Activated CD4-positive, alpha-beta T cell treated with anti-CD3 and anti-CD28 coated beads, Interleukin-2, amount 10 ng/mL, durations not matched to agents 7 days and 5 days (primary cell): ENCODE measurements around the gene RRP9. TPM values are rescaled to one million over a fixed set of nuclear protein-coding genes. Genes with fewer than 3 reads are reported as not detected.

ENCODE experiments used
- CTCF ChIA-PET: fragments of 350-600 bp; sonication (Branson Sonifier 250); formaldehyde crosslinking; loops from one replicate; lab custom pipeline; 2021; ENCODE audit warnings: antibody characterized with exemption; lab: Charles Lee
- POLR2A ChIA-PET: fragments of 350-600 bp; sonication (Branson Sonifier 250); formaldehyde crosslinking; loops from one replicate; lab custom pipeline; 2021; ENCODE audit warnings: antibody characterized with exemption; lab: Charles Lee
- DNase-seq: peaks from one replicate; pipeline ENCODE4 v3.0.0-alpha.2; 2020
- H3K27ac Mint-ChIP-seq: one replicate; pipeline ENCODE4 v1.8.0; 2021; ENCODE audit warnings: mild to moderate bottlenecking, moderate library complexity, mixed read lengths
- H3K27me3 Mint-ChIP-seq: one replicate; pipeline ENCODE4 v1.8.0; 2021; ENCODE audit warnings: mixed read lengths
- H3K36me3 Mint-ChIP-seq: one replicate; pipeline ENCODE4 v1.8.0; 2021; ENCODE audit warnings: low read depth, mixed read lengths
- H3K4me1 Mint-ChIP-seq: one replicate; pipeline ENCODE4 v1.8.0; 2021; ENCODE audit warnings: mixed read lengths
- H3K4me3 Mint-ChIP-seq: one replicate; pipeline ENCODE4 v1.8.0; 2021; ENCODE audit warnings: mild to moderate bottlenecking, moderate library complexity, mixed read lengths
- H3K9me3 Mint-ChIP-seq: one replicate; pipeline ENCODE4 v1.8.0; 2021; ENCODE audit warnings: mixed read lengths
- total RNA-seq, 2 experiments: library from RNA; stranded (reverse); gene quantifications; one replicate each; pipeline ENCODE4 v1.2.3, GENCODE V29; 2021

The RRP9 gene
- total RNA-seq, 2 experiments from 2014 or later = 24.3 to 25.1 TPM

DNA sequence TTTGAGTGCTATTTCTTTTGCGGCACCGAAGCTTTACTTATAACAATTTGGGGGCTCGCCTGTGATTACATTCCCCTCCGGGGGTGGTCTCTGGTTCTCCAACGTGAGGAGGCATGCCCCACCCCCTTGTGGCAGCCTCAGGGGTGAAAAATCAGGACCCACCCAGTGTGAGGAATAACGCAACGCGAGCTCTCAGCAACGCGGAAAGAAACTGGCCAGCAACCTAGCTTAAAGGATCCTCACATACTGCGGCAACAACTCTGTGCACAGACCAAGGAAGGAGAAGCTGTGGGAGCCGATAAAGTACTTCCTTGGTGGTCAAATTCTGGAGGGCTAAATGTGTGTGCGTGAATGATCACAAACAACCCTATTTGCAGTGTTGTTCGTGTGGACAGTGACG is 44.3 kb downstream of the RRP9 start:
- peaks cover 3% of the 10 kb centered on the region for H3K4me1 Mint-ChIP-seq
- H3K36me3 Mint-ChIP-seq = no peaks in the 10 kb centered on the region
- H3K4me3 Mint-ChIP-seq = no peak overlapping the region
- H3K27me3 Mint-ChIP-seq = peaks cover 14% of the 10 kb centered on the region
- CTCF ChIA-PET = no interaction called here
- POLR2A ChIA-PET = no interaction called here
- H3K9me3 Mint-ChIP-seq = no peaks in the 10 kb centered on the region
- no peak for DNase-seq
- no peak overlapping the region for H3K27ac Mint-ChIP-seq

GRCh38 chr3:51896607-51897305 is 44.9 kb downstream of the RRP9 start:
- no peaks in the 10 kb centered on the region for H3K36me3 Mint-ChIP-seq
- ChIA-PET CTCF (interaction anchor here (0.6 kb wide), 1 partner anchor 397 kb away, joined by 6 read pairs; no protein-coding TSS in a partner anchor), POLR2A (no interaction called here)
- H3K27me3 Mint-ChIP-seq = peaks cover 14% of the 10 kb centered on the region
- H3K9me3 Mint-ChIP-seq = no peaks in the 10 kb centered on the region
- H3K27ac Mint-ChIP-seq = no peak overlapping the region
- H3K4me1 Mint-ChIP-seq = peaks cover 9% of the 10 kb centered on the region
- H3K4me3 Mint-ChIP-seq = no peak overlapping the region
- no peak for DNase-seq

- Mint-ChIP-seq H3K27ac (no peak overlapping the region), H3K9me3 (no peaks in the 10 kb centered on the region), H3K27me3 (peaks cover 14% of the 10 kb centered on the region), H3K4me3 (no peak overlapping the region), H3K4me1 (peaks cover 26% of the 10 kb centered on the region), H3K36me3 (no peaks in the 10 kb centered on the region)
- POLR2A ChIA-PET = no interaction called here
- CTCF ChIA-PET = no interaction called here
- no peak for DNase-seq
These were observed 46.8 kb downstream of the RRP9 start for GRCh38 chr3:51894939-51895338.

- H3K9me3 Mint-ChIP-seq = no peaks in the 10 kb centered on the region
- DNase-seq = no peak
- no peaks in the 10 kb centered on the region for H3K36me3 Mint-ChIP-seq
- no peak overlapping the region for H3K4me3 Mint-ChIP-seq
- POLR2A ChIA-PET = no interaction called here
- H3K27ac Mint-ChIP-seq = no peak overlapping the region
- CTCF ChIA-PET = no interaction called here
- H3K4me1 Mint-ChIP-seq = peaks cover 27% of the 10 kb centered on the region
- H3K27me3 Mint-ChIP-seq = peaks cover 12% of the 10 kb centered on the region
These were observed 47.3 kb downstream of the RRP9 start for GRCh38 chr3:51894391-51894790.

DNA sequence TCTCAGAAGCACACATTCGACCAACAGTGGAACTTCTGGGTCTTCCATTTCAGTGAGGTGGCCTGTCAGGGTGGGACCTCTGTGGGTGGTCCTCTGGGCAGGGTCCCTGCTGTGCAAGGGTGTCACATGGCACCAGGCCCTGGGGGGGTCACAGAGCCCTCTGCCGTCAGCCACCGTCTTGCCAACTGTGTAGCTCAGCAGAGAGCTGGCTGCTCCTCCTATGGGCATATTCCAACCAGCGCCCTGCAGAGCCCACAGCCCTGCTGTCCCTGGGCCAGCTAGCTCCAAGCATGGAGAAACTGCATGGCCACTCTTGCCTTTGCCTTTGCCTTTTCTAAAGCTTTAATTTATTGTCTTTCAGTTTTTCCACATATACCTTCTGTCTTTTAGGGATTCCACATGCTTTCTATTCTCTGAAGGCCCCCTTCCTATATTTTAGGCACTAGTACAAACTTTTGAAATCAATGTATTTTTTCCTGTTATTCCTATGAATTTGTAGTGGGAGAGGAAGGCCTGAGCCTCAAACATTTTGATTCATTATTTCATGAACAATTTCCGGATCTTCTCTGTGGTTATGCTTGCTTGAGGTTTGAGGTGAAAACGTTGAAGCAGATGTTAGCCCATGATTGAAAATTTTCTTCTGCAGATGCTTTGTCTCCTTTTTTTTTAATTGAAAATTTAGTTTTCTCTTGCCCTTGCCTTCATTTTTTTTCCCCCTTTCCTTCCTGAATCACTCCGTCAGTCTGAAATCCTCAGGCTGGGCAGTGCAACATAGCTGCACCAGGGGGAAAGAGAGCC is 50.3 kb downstream of the RRP9 start:
- Mint-ChIP-seq H3K27ac (no peak overlapping the region), H3K4me1 (peaks cover 25% of the 10 kb centered on the region)
- CTCF ChIA-PET = no interaction called here

DNA sequence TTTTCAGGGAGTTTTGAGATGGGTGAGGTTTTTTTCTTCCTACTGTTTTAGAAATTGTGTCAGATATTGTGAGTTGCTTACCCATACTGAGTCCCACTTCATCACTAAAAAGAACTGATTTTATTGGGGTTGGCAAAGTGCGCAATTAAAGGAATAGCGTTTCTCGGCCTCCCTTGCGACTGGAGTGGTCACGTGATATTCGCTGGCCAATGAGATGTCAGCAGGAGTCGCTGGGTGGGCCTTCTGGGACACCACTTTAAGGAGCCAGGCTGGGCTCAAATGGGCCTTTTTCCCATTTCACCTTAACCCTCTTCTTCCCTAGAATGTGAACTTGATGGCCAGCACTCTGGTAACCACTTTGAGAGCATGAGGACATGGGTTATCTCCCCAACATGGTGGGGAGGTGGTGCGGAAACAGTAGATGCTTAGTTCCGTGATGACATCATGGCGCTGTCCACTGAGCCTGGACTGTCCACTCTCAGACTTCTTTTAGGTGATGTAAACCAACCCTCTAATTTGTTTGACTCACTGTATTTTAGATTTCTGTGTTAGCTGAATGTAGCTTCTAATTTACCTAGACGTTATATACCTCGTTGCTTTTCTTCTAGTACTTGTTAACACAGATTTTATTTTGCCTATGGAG is 53.1 kb downstream of the RRP9 start:
- H3K4me1 Mint-ChIP-seq = peaks cover 25% of the 10 kb centered on the region

More for the DNA sequence above, 50.3 kb downstream of the RRP9 start:
- Mint-ChIP-seq H3K27me3 (peaks cover 4% of the 10 kb centered on the region), H3K4me3 (no peak overlapping the region), H3K36me3 (no peaks in the 10 kb centered on the region), H3K9me3 (no peaks in the 10 kb centered on the region)
- POLR2A ChIA-PET = no interaction called here
- no peak for DNase-seq

GRCh38 chr3:51887620-51888019 is 54.1 kb downstream of the RRP9 start:
- peaks cover 23% of the 10 kb centered on the region for H3K27me3 Mint-ChIP-seq
- no peaks in the 10 kb centered on the region for H3K9me3 Mint-ChIP-seq
- H3K4me3 Mint-ChIP-seq = no peak overlapping the region
- H3K27ac Mint-ChIP-seq = no peak overlapping the region
- peaks cover 25% of the 10 kb centered on the region for H3K4me1 Mint-ChIP-seq
- H3K36me3 Mint-ChIP-seq = no peaks in the 10 kb centered on the region
- DNase-seq = no peak
- ChIA-PET CTCF (no interaction called here), POLR2A (no interaction called here)

More for the DNA sequence above, 53.1 kb downstream of the RRP9 start:
- ChIA-PET CTCF (no interaction called here), POLR2A (no interaction called here)
- Mint-ChIP-seq H3K27me3 (peaks cover 18% of the 10 kb centered on the region), H3K4me3 (no peak overlapping the region), H3K27ac (no peak overlapping the region), H3K36me3 (no peaks in the 10 kb centered on the region), H3K9me3 (no peaks in the 10 kb centered on the region)
- no peak for DNase-seq

GRCh38 chr3:51886447-51886846 is 55.3 kb downstream of the RRP9 start:
- Mint-ChIP-seq H3K36me3 (no peaks in the 10 kb centered on the region), H3K27me3 (peaks cover 32% of the 10 kb centered on the region), H3K4me1 (peaks cover 15% of the 10 kb centered on the region), H3K9me3 (no peaks in the 10 kb centered on the region), H3K4me3 (no peak overlapping the region), H3K27ac (no peak overlapping the region)
- POLR2A ChIA-PET = no interaction called here
- no peak for DNase-seq
- CTCF ChIA-PET = no interaction called here

Other genes starting within 250 kb of the RRP9 start
- gene GRM2, start 234.8 kb downstream of the RRP9 start, total RNA-seq = 1 to 10 TPM; 2.4 to 3.0 TPM
- not detected for gene IQCF6, start 162.7 kb downstream of the RRP9 start, total RNA-seq
- gene IQCF2, start 80.3 kb downstream of the RRP9 start, total RNA-seq = not detected
- not detected for gene IQCF5, start 66.3 kb downstream of the RRP9 start, total RNA-seq
- gene IQCF1, start 38.6 kb downstream of the RRP9 start, total RNA-seq = not detected
- 10 to 100 TPM; 22.1 to 22.9 TPM for gene PARP3, start 459 bp upstream of the RRP9 start, total RNA-seq
- gene GPR62, start 13.5 kb upstream of the RRP9 start, total RNA-seq = not detected
- 10 to 100 TPM; 21.4 to 27.2 TPM for gene PCBP4, start 25.6 kb upstream of the RRP9 start, total RNA-seq
- 10 to 100 TPM; 47.8 to 51.4 TPM for gene ABHD14B, start 32.1 kb upstream of the RRP9 start, total RNA-seq
- 10 to 100 TPM; 11.5 to 16.7 TPM for gene ABHD14A, start 33.2 kb upstream of the RRP9 start, total RNA-seq
- gene ACY1, start 41.6 kb upstream of the RRP9 start, total RNA-seq = 10 to 100 TPM; 16.5 to 19.4 TPM
- 1,000 to 10,000 TPM; 1,423 to 1,425 TPM for gene RPL29, start 54.0 kb upstream of the RRP9 start, total RNA-seq
- gene DUSP7, start 114.7 kb upstream of the RRP9 start, total RNA-seq = 10 to 100 TPM; 38.3 to 42.0 TPM
- 10 to 100 TPM; 26.9 to 28.2 TPM for gene POC1A, start 212.5 kb upstream of the RRP9 start, total RNA-seq